ENCODE results near the gene FHAD1.

Gene FHAD1

GRCh38 chr1:15325375-15326085 is 78.5 kb downstream of the FHAD1 start:
- DNase-seq (ENCODE audit: low read depth): no peak
- no peak for TF ChIP-seq CTCF (conservative IDR thresholded peaks at IDR 0.05; ENCODE audit: low read depth, low read length)
- H3K4me3 ChIP-seq (ENCODE audit: low read length): no peak overlapping the region

GRCh38 chr1:15326691-15327588 is 79.9 kb downstream of the FHAD1 start:
- no peak for DNase-seq (ENCODE audit: low read depth)
- no peak overlapping the region for H3K4me3 ChIP-seq (ENCODE audit: low read length)
- no peak for TF ChIP-seq CTCF (conservative IDR thresholded peaks at IDR 0.05; ENCODE audit: low read depth, low read length)

- no peak for DNase-seq (ENCODE audit: low read depth)
- no peak overlapping the region for H3K4me3 ChIP-seq (ENCODE audit: low read length)
Measured at GRCh38 chr1:15328351-15329103, 81.5 kb downstream of the FHAD1 start.

GRCh38 chr1:15329104-15329820 is 82.2 kb downstream of the FHAD1 start:
- no peak for TF ChIP-seq CTCF (conservative IDR thresholded peaks at IDR 0.05; ENCODE audit: low read depth, low read length)
- no peak overlapping the region for H3K4me3 ChIP-seq (ENCODE audit: low read length)
- no peak for DNase-seq (ENCODE audit: low read depth)

More at GRCh38 chr1:15328351-15329103, 81.5 kb downstream of the FHAD1 start:
- TF ChIP-seq CTCF (conservative IDR thresholded peaks at IDR 0.05; ENCODE audit: low read depth, low read length): no peak

GRCh38 chr1:15330028-15330427 is 83.0 kb downstream of the FHAD1 start:
- H3K4me3 ChIP-seq (ENCODE audit: low read length): no peak overlapping the region
- TF ChIP-seq CTCF (conservative IDR thresholded peaks at IDR 0.05; ENCODE audit: low read depth, low read length): no peak
- no peak for DNase-seq (ENCODE audit: low read depth)

GRCh38 chr1:15331180-15331579 is 84.2 kb downstream of the FHAD1 start:
- H3K4me3 ChIP-seq (ENCODE audit: low read length): no peak overlapping the region
- no peak for TF ChIP-seq CTCF (conservative IDR thresholded peaks at IDR 0.05; ENCODE audit: low read depth, low read length)

More at GRCh38 chr1:15331180-15331579, 84.2 kb downstream of the FHAD1 start:
- DNase-seq (ENCODE audit: low read depth): no peak
